ENCODE results near the gene GLE1.
"Not testable (repeated sequence)": the region's sequence is repeated elsewhere in the genome, so short reads cannot be mapped to it uniquely, and the experiment has no call there.

The GLE1 gene

DNA sequence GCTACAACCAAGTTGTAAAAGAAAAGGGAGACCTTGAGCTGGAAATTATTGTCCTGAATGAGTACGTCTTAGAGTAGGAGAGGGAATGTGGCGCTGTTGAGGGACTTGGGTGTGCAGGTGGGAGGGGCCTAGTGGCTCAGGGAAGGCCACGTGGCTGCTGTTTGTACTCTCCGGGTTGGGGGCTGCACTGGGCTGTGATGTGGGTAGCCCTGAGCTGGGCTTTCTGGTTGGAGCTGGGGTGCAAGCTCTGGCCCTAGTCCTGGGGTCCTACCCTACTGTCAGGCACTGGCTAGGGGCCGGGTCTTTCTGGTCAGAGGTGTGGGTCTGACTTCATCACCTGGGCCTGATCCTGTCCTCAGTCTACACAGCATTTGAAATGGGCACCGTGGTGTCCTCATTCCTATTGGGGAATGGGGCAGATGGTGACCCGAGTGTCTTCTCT is 19.1 kb upstream of the GLE1 start:
- no peak overlapping the region for H3K4me3 Mint-ChIP-seq
- no peaks in the 10 kb centered on the region for H3K4me1 Mint-ChIP-seq
- DNase-seq, result no peak
- no peaks in the 10 kb centered on the region for H3K27me3 Mint-ChIP-seq
- no peak for ATAC-seq
- no peaks in the 10 kb centered on the region for H3K9me3 Mint-ChIP-seq
- no peak overlapping the region for H3K27ac Mint-ChIP-seq
- H3K36me3 Mint-ChIP-seq (ENCODE audit: low read depth), result peaks cover 48% of the 10 kb centered on the region

DNA sequence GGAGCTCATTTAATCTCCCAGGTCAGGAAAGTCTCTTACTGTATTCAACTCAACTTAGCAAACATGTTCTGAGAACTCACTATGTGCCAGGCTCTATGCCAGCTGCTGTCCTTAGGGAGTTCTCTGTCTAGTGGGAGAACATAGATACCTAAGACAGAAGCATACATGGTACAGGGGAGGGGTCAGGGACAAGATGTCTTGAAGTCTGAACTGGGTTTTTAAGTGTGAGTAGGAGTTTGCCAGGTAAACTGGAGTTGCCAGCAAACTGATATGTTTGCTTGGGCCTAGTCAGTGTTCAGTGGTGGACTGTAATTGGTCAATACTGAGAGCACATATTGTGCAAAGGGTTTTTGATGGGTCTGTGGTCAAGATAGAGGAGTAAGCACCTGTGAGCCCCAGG is 18.3 kb upstream of the GLE1 start:
- Mint-ChIP-seq H3K36me3 (ENCODE audit: low read depth) (peaks cover 51% of the 10 kb centered on the region), H3K27ac (no peak overlapping the region), H3K4me3 (no peak overlapping the region), H3K27me3 (no peaks in the 10 kb centered on the region), H3K9me3 (no peaks in the 10 kb centered on the region), H3K4me1 (no peaks in the 10 kb centered on the region)
- DNase-seq, result no peak
- ATAC-seq, result no peak

DNA sequence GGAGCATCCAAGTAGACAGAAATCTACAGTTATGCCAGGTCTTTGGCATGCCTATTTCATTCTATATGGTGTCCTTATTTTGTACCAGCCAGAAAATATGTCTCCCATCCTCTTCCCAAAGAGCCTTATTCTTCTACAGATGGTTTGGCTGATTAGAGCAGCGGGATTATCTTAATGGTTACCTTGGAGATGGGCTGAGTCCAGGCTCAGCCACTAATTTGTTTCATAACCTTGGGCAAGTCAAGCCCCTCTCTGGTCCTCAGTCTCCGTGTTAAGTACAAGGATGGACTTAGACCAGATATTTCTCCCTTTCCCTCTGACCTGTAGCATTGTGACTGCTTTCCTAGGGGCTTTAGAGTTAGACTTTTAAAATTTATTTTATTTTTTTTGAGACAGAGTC is 11.1 kb upstream of the GLE1 start:
- Mint-ChIP-seq H3K9me3 (no peaks in the 10 kb centered on the region), H3K27ac (no peak overlapping the region), H3K4me3 (no peak overlapping the region), H3K27me3 (no peaks in the 10 kb centered on the region), H3K4me1 (no peaks in the 10 kb centered on the region), H3K36me3 (ENCODE audit: low read depth) (peaks cover 38% of the 10 kb centered on the region)
- ATAC-seq, result no peak
- no peak for DNase-seq

DNA sequence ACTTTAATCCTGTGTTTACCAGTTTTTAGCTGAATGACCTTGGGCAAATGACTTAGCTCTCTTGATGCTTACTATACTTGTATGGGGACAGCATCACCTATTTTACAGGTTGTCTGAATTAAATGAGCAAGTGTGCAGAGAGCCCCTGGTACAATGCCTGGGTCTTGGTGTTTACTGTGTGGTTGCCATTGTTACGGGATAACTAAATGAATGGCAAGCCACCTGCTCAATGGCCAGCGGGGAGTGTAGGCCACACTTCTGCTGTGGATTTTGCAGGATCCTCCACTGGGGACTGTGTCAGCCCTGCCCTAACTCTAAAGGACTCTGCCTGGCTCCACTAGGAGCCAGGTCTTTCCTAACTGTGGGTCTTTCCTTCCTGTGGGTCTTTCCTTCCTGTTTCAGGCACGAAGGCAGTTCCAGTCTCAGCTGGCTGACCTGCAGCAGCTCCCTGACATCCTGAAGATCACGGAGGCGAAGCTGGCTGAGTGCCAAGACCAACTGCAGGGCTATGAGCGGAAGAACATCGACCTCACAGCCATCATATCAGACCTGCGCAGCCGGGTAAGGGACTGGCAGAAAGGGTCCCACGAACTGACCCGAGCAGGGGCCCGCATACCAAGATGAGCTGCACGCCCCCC is 10.3 kb upstream of the GLE1 start:
- H3K9me3 Mint-ChIP-seq, result no peaks in the 10 kb centered on the region

DNA sequence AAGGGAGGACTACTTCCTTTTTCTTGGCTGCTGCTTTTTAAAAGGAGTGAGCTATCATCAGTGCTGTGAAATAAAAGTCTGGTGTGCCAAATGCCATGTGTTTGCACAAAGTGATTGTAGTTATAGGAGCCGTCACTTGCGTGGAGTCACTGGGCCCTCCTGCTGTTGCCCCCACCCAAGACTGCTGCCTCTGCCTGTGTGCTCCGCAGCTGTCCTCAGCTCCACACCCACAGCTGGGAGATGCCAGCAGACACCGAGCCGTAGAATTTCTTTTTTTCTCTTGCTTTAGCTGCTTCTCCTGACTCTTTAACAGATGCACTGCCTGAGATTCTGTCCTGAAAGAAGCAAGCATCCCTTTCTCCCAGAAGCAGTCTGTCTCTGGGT is 9.8 kb upstream of the GLE1 start:
- DNase-seq (no peak), ATAC-seq (no peak)
- Mint-ChIP-seq H3K36me3 (ENCODE audit: low read depth) (peaks cover 41% of the 10 kb centered on the region), H3K4me1 (no peaks in the 10 kb centered on the region), H3K4me3 (no peak overlapping the region), H3K27ac (no peak overlapping the region), H3K27me3 (no peaks in the 10 kb centered on the region), H3K9me3 (no peaks in the 10 kb centered on the region)

More for the DNA sequence above, 10.3 kb upstream of the GLE1 start:
- Mint-ChIP-seq H3K4me1 (no peaks in the 10 kb centered on the region), H3K27me3 (no peaks in the 10 kb centered on the region), H3K36me3 (ENCODE audit: low read depth) (peaks cover 42% of the 10 kb centered on the region), H3K4me3 (no peak overlapping the region), H3K27ac (no peak overlapping the region)
- ATAC-seq (no peak), DNase-seq (no peak)

DNA sequence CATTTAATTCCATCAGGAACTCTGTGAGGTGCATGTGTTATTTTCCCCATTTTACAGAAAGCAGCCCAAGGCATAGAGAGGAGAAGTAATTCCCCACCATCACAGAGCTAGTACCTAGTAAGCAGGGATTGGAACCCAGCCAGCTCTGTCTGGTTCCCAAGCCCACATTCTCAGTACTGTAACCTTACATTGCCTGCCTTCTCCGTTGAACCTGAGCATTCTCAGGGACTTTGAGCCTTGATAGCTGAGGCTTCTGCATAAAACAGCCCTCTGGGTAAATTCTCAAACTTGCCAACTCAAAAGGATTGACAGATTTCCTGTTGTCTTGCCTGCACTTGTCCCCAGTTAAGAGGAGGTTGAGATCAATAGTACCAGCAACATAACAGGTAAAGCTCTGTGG is 9.2 kb upstream of the GLE1 start:
- Mint-ChIP-seq H3K27me3 (no peaks in the 10 kb centered on the region), H3K36me3 (ENCODE audit: low read depth) (peaks cover 42% of the 10 kb centered on the region), H3K4me1 (no peaks in the 10 kb centered on the region), H3K9me3 (no peaks in the 10 kb centered on the region), H3K27ac (no peak overlapping the region), H3K4me3 (no peak overlapping the region)
- no peak for ATAC-seq
- DNase-seq, result no peak

DNA sequence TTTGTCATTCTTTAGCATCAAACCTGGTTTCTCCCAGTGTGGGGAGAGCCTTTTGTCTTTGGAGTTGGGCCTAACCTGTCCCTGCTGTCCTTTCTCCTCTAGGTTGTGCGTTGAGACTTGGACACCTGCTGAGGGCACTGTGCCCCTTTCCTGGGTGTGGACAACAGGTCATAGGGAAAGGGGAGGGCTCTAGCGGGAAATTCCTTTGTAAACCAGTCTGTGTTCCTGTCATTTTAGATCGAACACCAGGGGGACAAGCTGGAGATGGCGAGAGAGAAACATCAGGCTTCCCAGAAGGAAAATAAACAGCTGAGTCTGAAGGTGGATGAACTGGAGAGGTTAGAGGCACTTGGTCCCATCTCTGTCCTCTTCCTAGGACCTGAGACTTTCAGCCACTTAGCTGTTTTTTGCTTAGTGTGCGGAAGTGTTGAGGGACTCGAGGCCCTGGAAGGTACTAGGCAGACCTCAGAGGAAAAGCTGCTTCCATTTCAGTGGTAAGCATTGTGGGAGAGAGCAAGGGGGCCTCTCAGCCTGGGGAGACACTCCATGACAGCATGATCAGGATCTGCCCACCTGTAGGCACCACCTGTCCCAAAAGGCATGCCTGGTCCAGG is 8.6 kb upstream of the GLE1 start:
- Mint-ChIP-seq H3K9me3 (no peaks in the 10 kb centered on the region), H3K36me3 (ENCODE audit: low read depth) (peaks cover 44% of the 10 kb centered on the region), H3K4me1 (no peaks in the 10 kb centered on the region), H3K27me3 (no peaks in the 10 kb centered on the region), H3K4me3 (no peak overlapping the region), H3K27ac (no peak overlapping the region)
- ATAC-seq (no peak), DNase-seq (no peak)

DNA sequence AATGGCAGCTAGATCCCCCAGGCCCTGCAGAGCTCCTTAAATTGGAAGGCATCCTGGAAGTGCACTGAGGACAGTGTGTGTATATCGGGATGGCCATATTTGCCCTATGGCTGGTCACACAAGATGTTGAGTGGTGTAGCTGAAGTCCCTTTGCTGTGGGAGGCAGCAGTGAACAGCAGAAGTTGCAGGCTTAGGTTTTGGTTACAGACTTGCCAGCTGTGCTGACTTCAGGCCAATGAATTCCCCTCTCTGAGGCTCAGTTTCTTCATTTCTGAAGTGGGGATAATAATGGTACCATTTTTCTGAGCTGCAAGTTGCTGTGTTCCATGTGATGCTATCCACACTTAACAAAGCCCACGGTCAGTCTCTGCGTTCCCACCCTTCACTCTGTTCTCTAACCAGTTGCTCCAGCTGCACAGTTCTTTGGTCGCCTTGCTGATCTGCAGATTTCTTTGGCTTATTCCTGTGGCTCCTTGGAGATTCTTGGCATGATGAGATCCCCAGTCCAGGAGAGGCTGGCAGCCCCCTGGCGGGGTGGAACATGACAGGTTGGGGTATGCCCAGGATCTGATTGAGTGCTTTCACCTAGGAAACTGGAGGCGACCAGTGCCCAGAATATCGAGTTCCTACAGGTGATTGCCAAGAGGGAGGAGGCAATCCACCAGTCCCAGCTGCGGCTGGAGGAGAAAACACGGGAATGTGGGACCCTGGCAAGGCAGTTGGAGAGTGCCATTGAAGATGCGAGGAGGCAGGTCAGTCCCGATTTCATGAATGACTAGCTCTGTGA is 6.5 kb upstream of the GLE1 start:
- H3K4me3 Mint-ChIP-seq, result no peak overlapping the region
- peaks cover 38% of the 10 kb centered on the region for H3K36me3 Mint-ChIP-seq (ENCODE audit: low read depth)
- no peak overlapping the region for H3K27ac Mint-ChIP-seq

DNA sequence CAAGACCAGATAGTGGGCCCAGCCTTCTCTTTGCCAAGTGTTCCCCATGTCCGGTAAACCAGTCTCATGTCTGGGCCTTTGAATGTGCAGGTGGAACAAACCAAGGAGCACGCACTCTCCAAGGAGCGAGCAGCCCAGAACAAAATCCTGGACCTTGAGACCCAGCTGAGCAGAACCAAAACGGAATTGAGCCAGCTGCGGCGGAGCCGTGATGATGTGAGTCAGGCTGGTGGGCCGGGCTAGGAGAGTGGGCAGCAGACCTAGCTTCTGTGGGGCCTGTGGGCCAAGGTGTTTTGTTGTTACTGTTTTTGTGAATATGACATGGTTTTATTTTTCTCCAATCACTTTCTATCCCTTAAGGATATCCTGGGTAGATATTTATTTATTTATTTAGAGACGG is 5.6 kb upstream of the GLE1 start:
- no peaks in the 10 kb centered on the region for H3K9me3 Mint-ChIP-seq

More for the DNA sequence above, 6.5 kb upstream of the GLE1 start:
- ATAC-seq, result no peak
- Mint-ChIP-seq H3K27me3 (no peaks in the 10 kb centered on the region), H3K9me3 (no peaks in the 10 kb centered on the region), H3K4me1 (no peaks in the 10 kb centered on the region)
- no peak for DNase-seq

DNA sequence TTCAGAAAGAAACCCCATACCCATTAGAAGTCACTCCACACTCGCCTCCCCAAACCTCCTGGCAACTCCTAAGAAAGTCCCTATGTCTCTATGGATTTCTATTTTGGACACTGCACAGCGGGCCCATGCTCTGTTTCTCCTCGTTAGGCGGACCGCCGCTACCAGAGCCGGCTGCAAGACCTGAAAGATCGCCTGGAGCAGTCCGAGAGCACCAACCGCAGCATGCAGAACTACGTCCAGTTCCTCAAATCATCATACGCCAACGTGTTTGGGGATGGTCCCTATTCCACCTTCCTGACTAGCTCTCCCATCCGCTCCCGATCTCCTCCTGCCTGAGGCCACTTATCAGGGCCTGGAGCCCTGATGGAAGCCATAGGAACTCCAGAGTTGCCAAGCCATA is 4.6 kb upstream of the GLE1 start:
- Mint-ChIP-seq H3K27ac (no peak overlapping the region), H3K36me3 (ENCODE audit: low read depth) (peaks cover 34% of the 10 kb centered on the region), H3K27me3 (no peaks in the 10 kb centered on the region)

More for the DNA sequence above, 5.6 kb upstream of the GLE1 start:
- Mint-ChIP-seq H3K4me1 (peaks cover 4% of the 10 kb centered on the region), H3K27ac (no peak overlapping the region), H3K36me3 (ENCODE audit: low read depth) (peaks cover 37% of the 10 kb centered on the region), H3K4me3 (no peak overlapping the region), H3K27me3 (no peaks in the 10 kb centered on the region)
- no peak for ATAC-seq
- DNase-seq, result no peak

DNA sequence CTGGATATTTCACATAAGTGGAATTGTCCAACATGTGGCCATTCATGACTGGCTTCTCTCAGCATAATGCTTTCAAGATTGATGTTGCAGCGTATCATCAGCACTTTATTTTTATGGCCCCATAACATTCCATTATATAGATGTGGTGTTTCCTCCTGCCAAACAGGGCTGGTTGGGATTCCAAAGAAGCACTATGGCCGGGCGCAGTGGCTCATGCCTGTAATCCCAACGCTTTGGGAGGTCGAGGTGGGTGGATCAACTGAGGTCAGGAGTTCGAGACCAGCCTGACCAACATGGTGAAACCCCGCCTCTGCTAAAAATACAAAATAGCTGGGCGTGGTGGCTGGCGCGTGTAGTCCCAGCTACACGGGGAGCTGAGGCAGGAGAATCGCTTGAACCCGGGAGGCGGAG is 1.1 kb upstream of the GLE1 start:
- not testable (repeated sequence) for H3K9me3 Mint-ChIP-seq, H3K27me3 Mint-ChIP-seq, ATAC-seq, H3K27ac Mint-ChIP-seq, DNase-seq
- peaks cover 22% of the 10 kb centered on the region for H3K36me3 Mint-ChIP-seq (ENCODE audit: low read depth)
- peaks cover 16% of the 10 kb centered on the region for H3K4me1 Mint-ChIP-seq
- peak overlapping the region; percentile 99 for H3K4me3 Mint-ChIP-seq

More for the DNA sequence above, 4.6 kb upstream of the GLE1 start:
- Mint-ChIP-seq H3K4me1 (peaks cover 6% of the 10 kb centered on the region), H3K4me3 (no peak overlapping the region), H3K9me3 (no peaks in the 10 kb centered on the region)
- ATAC-seq (no peak), DNase-seq (no peak)

DNA sequence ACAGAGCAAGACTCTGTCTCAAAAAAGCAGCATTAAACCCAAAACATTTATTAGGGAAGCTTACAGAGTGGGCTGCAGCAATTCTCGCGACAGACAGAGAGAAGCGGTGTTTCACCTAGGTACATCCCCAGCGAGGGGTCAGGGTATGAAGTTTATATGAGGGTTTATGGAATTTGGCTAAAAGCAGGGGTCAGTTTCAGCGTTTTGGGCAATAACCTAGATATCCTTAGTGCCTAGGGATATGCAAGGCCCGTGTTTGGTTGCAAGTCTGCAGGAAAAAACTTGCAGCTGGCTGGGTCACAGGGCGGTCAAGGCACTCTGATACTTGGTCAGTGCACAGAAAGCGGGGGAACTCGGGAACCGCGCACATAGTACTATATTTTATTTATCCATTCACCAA is 649 bp upstream of the GLE1 start:
- ATAC-seq (no peak), DNase-seq (no peak)
- no peaks in the 10 kb centered on the region for H3K9me3 Mint-ChIP-seq
- peaks cover 18% of the 10 kb centered on the region for H3K4me1 Mint-ChIP-seq
- H3K27me3 Mint-ChIP-seq, result no peaks in the 10 kb centered on the region
- H3K27ac Mint-ChIP-seq, result peak overlapping the region; percentile 46
- H3K36me3 Mint-ChIP-seq (ENCODE audit: low read depth), result peaks cover 17% of the 10 kb centered on the region
- peak overlapping the region; percentile 99 for H3K4me3 Mint-ChIP-seq

DNA sequence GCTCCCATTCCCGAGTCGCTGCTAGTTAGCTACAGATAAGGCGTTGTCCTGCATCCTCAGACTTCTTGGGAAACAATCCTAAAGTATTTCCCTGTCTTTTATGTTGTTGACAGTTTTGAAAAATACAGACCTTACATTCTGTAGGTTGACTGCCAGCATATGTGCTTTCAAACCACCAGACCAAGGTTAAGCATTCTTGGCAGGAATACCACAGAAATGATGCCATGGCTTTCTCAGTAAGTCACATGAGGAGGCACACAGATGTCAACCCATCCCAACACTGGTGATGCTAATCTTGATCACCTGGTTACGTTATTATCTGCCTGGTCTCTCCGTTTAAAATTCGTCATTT is 871 bp downstream of the GLE1 start:
- no peak for ATAC-seq
- peak overlapping the region; percentile 99 for H3K4me3 Mint-ChIP-seq
- peaks cover 21% of the 10 kb centered on the region for H3K4me1 Mint-ChIP-seq
- no peaks in the 10 kb centered on the region for H3K9me3 Mint-ChIP-seq
- peaks cover 14% of the 10 kb centered on the region for H3K36me3 Mint-ChIP-seq (ENCODE audit: low read depth)
- H3K27ac Mint-ChIP-seq, result peak overlapping the region; percentile 97
- no peak for DNase-seq
- H3K27me3 Mint-ChIP-seq, result no peaks in the 10 kb centered on the region

DNA sequence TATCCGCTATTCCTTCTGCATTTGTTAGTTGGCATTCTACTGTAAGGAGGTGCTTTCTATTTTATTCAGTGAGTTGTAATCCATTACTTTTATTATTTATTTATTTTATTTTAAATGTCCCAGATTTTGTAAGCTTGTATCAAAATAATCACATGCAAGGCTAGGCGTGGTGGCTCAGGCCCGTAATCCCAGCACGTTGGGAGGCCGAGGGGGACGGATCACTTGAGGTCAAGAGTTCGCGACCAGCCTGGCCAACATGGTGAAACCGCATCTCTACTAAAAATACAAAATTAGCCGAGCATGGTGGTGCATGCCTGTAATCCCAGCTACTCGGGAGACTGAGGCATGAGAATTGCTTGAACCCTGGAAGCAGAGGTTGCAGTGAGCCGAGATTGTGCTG is 1.4 kb downstream of the GLE1 start:
- Mint-ChIP-seq H3K36me3 (ENCODE audit: low read depth) (peaks cover 11% of the 10 kb centered on the region), H3K4me3 (peak overlapping the region; percentile 99), H3K4me1 (peaks cover 21% of the 10 kb centered on the region)
- not testable (repeated sequence) for DNase-seq, H3K27ac Mint-ChIP-seq, H3K27me3 Mint-ChIP-seq, ATAC-seq, H3K9me3 Mint-ChIP-seq

DNA sequence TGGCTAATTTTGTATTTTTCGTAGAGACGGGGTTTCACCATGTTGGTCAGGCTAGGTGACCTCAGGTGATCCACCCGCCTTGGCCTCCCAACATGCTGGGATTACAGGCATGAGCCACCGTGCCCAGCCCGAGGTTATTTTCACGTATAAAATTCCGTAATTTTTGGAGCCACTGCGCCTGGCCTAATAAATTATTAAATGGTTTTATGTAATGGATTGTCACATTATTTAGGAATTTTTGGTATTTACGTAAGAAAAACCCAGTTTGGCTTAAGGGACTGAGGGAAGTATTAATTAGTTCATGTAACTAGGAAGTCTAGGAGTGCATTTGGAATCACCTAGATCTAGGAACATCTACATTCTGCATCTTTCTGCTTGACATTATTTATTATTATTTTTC is 8.3 kb downstream of the GLE1 start:
- Mint-ChIP-seq H3K4me3 (no peak overlapping the region), H3K27ac (no peak overlapping the region), H3K4me1 (peaks cover 12% of the 10 kb centered on the region), H3K36me3 (ENCODE audit: low read depth) (peaks cover 33% of the 10 kb centered on the region), H3K27me3 (no peaks in the 10 kb centered on the region), H3K9me3 (no peaks in the 10 kb centered on the region)
- no peak for ATAC-seq
- DNase-seq, result no peak
